ENCODE measurements around the gene DRD1.

The DRD1 gene

GRCh38 chr5:175468892-175469291 lies 24.9 kb upstream of the DRD1 start:
- TF ChIP-seq TAF1 (IDR thresholded peaks at IDR 0.05; ENCODE audit: borderline replicate concordance, insufficient read depth, low read length) (no peak), SIN3A (IDR thresholded peaks at IDR 0.05; ENCODE audit: borderline replicate concordance, insufficient read depth, low read length) (no peak), FOXP2 (optimal IDR thresholded peaks at IDR 0.05; ENCODE audit: borderline replicate concordance, extremely low read depth, extremely low read length, insufficient read depth) (no peak), POLR2AphosphoS5 (IDR thresholded peaks at IDR 0.05; ENCODE audit: low read depth, low read length) (no peak)
- TF ChIP-seq, protein P1, sequence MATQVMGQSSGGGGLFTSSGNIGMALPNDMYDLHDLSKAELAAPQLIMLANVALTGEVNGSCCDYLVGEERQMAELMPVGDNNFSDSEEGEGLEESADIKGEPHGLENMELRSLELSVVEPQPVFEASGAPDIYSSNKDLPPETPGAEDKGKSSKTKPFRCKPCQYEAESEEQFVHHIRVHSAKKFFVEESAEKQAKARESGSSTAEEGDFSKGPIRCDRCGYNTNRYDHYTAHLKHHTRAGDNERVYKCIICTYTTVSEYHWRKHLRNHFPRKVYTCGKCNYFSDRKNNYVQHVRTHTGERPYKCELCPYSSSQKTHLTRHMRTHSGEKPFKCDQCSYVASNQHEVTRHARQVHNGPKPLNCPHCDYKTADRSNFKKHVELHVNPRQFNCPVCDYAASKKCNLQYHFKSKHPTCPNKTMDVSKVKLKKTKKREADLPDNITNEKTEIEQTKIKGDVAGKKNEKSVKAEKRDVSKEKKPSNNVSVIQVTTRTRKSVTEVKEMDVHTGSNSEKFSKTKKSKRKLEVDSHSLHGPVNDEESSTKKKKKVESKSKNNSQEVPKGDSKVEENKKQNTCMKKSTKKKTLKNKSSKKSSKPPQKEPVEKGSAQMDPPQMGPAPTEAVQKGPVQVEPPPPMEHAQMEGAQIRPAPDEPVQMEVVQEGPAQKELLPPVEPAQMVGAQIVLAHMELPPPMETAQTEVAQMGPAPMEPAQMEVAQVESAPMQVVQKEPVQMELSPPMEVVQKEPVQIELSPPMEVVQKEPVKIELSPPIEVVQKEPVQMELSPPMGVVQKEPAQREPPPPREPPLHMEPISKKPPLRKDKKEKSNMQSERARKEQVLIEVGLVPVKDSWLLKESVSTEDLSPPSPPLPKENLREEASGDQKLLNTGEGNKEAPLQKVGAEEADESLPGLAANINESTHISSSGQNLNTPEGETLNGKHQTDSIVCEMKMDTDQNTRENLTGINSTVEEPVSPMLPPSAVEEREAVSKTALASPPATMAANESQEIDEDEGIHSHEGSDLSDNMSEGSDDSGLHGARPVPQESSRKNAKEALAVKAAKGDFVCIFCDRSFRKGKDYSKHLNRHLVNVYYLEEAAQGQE (IDR thresholded peaks at IDR 0.05; ENCODE audit: insufficient read depth in 1 of 2, low read depth in 2 of 2, low read length in 2 of 2) = no peak

- TF ChIP-seq, protein P1 (IDR thresholded peaks at IDR 0.05; ENCODE audit: insufficient read depth in 1 of 2, low read depth in 2 of 2, low read length in 2 of 2) = no peak
- no peak for TF ChIP-seq FOXP2 (optimal IDR thresholded peaks at IDR 0.05; ENCODE audit: borderline replicate concordance, extremely low read depth, extremely low read length, insufficient read depth)
- no peak for TF ChIP-seq POLR2AphosphoS5 (IDR thresholded peaks at IDR 0.05; ENCODE audit: low read depth, low read length)
- no peak for TF ChIP-seq TAF1 (IDR thresholded peaks at IDR 0.05; ENCODE audit: borderline replicate concordance, insufficient read depth, low read length)
- TF ChIP-seq SIN3A (IDR thresholded peaks at IDR 0.05; ENCODE audit: borderline replicate concordance, insufficient read depth, low read length) = no peak
These were observed 24.2 kb upstream of the DRD1 start for GRCh38 chr5:175467983-175468690.

- TF ChIP-seq FOXP2 (optimal IDR thresholded peaks at IDR 0.05; ENCODE audit: borderline replicate concordance, extremely low read depth, extremely low read length, insufficient read depth) (no peak), POLR2AphosphoS5 (IDR thresholded peaks at IDR 0.05; ENCODE audit: low read depth, low read length) (no peak), SIN3A (IDR thresholded peaks at IDR 0.05; ENCODE audit: borderline replicate concordance, insufficient read depth, low read length) (no peak), TAF1 (IDR thresholded peaks at IDR 0.05; ENCODE audit: borderline replicate concordance, insufficient read depth, low read length) (no peak)
- TF ChIP-seq, protein P1 (IDR thresholded peaks at IDR 0.05; ENCODE audit: insufficient read depth in 1 of 2, low read depth in 2 of 2, low read length in 2 of 2) = no peak
These were observed 22.8 kb upstream of the DRD1 start for GRCh38 chr5:175466700-175467318.

DNA sequence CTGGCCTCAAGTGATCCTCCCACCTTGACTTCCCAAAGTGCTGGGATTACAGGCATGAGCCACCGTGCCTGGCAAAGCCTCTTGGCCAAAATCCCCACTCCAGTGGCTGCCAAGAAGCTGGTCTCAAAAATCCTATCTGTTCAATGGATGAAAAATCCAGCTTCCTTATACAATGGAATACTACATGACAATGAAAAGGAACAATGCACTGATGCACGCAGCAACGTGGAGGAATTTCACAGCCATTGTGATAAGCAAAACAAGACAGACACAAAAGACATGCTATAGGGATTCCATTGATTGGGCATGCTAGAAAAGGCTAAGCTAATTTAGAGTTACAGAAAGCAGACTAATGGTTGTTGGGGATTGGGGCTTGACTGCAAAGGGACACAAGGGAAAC lies 21.3 kb upstream of the DRD1 start:
- no peak for TF ChIP-seq TAF1 (IDR thresholded peaks at IDR 0.05; ENCODE audit: borderline replicate concordance, insufficient read depth, low read length)
- TF ChIP-seq SIN3A (IDR thresholded peaks at IDR 0.05; ENCODE audit: borderline replicate concordance, insufficient read depth, low read length) = no peak
- TF ChIP-seq, protein P1 (IDR thresholded peaks at IDR 0.05; ENCODE audit: insufficient read depth in 1 of 2, low read depth in 2 of 2, low read length in 2 of 2) = no peak
- TF ChIP-seq FOXP2 (optimal IDR thresholded peaks at IDR 0.05; ENCODE audit: borderline replicate concordance, extremely low read depth, extremely low read length, insufficient read depth) = no peak
- TF ChIP-seq POLR2AphosphoS5 (IDR thresholded peaks at IDR 0.05; ENCODE audit: low read depth, low read length) = no peak
